IMR-90 (cell line): Measurements from ENCODE around the gene RGL1. TPM values are rescaled to one million over a fixed set of nuclear protein-coding genes. Genes with fewer than 3 reads are reported as not detected.

ENCODE experiments used
- ATAC-seq: fragments of 200-7000 bp; cut with Tn5 transposase; 2 replicates; pipeline ENCODE4 v1.9.1; 2020; ENCODE audit warnings: low read depth, mild to moderate bottlenecking, moderate library complexity
- BruUV-seq: library from RNA; stranded (reverse); fragments of 400-500 nt; replicated peaks from 2 replicates; lab custom pipeline; 2021; lab: Mats Ljungman, UMichigan
- CTCF ChIA-PET: fragments of 300-600 bp; formaldehyde crosslinking; extraction: SDS; loops from one replicate; lab custom pipeline; 2021; ENCODE audit warnings: antibody characterized with exemption; lab: Yijun Ruan, JAX
- POLR2A ChIA-PET: fragments of 300-600 bp; sonication (Branson Sonifier 250); formaldehyde crosslinking; loops from one replicate; lab custom pipeline; 2022; ENCODE audit warnings: antibody characterized with exemption; ENCODE audit not compliant: unreplicated experiment; lab: Charles Lee
- DNase-seq: peaks from one replicate; pipeline ENCODE4 v3.0.0; 2013
- H2AFZ ChIP-seq: replicated peaks from 2 replicates; pipeline ENCODE3; 2013; ENCODE audit warnings: low read length, mild to moderate bottlenecking; ENCODE audit not compliant: poor library complexity
- H2AK5ac ChIP-seq: 2 replicates; pipeline ENCODE4 v1.6.1; 2013; ENCODE audit warnings: low read depth, low read length, inconsistent platforms
- H2AK9ac ChIP-seq: replicated peaks from 2 replicates; pipeline ENCODE3; 2013; ENCODE audit warnings: mild to moderate bottlenecking, low read depth, low read length, moderate library complexity; ENCODE audit not compliant: poor library complexity
- H2BK120ac ChIP-seq: 2 replicates; pipeline ENCODE4 v1.6.1; 2013; ENCODE audit warnings: low read depth, low read length, inconsistent platforms
- H2BK15ac ChIP-seq: 3 replicates; pipeline ENCODE4 v1.6.1; 2013; ENCODE audit warnings: low read depth, low read length, inconsistent platforms
- H2BK20ac ChIP-seq: 2 replicates; pipeline ENCODE4 v1.6.1; 2013; ENCODE audit warnings: low read depth, mild to moderate bottlenecking, inconsistent platforms, low read length, moderate library complexity
- H2BK5ac ChIP-seq: 2 replicates; pipeline ENCODE4 v1.6.1; 2013; ENCODE audit warnings: mild to moderate bottlenecking, low read depth, low read length, inconsistent platforms; ENCODE audit not compliant: poor library complexity, severe bottlenecking
- H3K14ac ChIP-seq: replicated peaks from 2 replicates; pipeline ENCODE4 v1.6.1; 2013; ENCODE audit warnings: low read depth, low read length, inconsistent platforms
- H3K18ac ChIP-seq: 2 replicates; pipeline ENCODE4 v1.6.1; 2013; ENCODE audit warnings: low read depth, low read length, control low read depth
- H3K23ac ChIP-seq: 2 replicates; pipeline ENCODE4 v1.6.1; 2013; ENCODE audit warnings: low read depth, low read length, inconsistent platforms
- H3K27ac ChIP-seq: 2 replicates; pipeline ENCODE4 v1.5.1; 2013; ENCODE audit warnings: mild to moderate bottlenecking, control low read depth, low read length; ENCODE audit not compliant: insufficient read depth
- H3K27me3 ChIP-seq: 2 replicates; pipeline ENCODE4 v1.6.1; 2013; ENCODE audit warnings: low read length; ENCODE audit not compliant: control insufficient read depth, insufficient read depth
- H3K36me3 ChIP-seq: 2 replicates; pipeline ENCODE4 v1.6.1; 2013; ENCODE audit warnings: low read length, mixed read lengths; ENCODE audit not compliant: control insufficient read depth, insufficient read depth
- H3K4ac ChIP-seq: 2 replicates; pipeline ENCODE4 v1.6.1; 2013; ENCODE audit warnings: low read depth, low read length, inconsistent platforms
- H3K4me1 ChIP-seq: 2 replicates; pipeline ENCODE4 v1.6.1; 2013; ENCODE audit warnings: low read length, mixed read lengths; ENCODE audit not compliant: control insufficient read depth, insufficient read depth
- H3K4me2 ChIP-seq: 2 replicates; pipeline ENCODE4 v1.6.1; 2013; ENCODE audit warnings: low read depth, mild to moderate bottlenecking, control low read depth, low read length, moderate library complexity
- H3K4me3 ChIP-seq: 2 replicates; pipeline ENCODE4 v1.5.1; 2013; ENCODE audit warnings: low read depth, mild to moderate bottlenecking, control low read depth, low read length, moderate library complexity; ENCODE audit not compliant: insufficient read depth
- H3K56ac ChIP-seq: 2 replicates; pipeline ENCODE4 v1.6.1; 2013; ENCODE audit warnings: low read length, inconsistent platforms; ENCODE audit not compliant: insufficient read depth; ENCODE audit errors: extremely low read depth
- H3K79me1 ChIP-seq, 2 experiments: 2 replicates each; pipeline ENCODE4 v1.6.1; 2013; ENCODE audit warnings: low read length in 2 of 2, inconsistent platforms in 1 of 2, low read depth in 1 of 2
- H3K9ac ChIP-seq: 2 replicates; pipeline ENCODE4 v1.6.1; 2013; ENCODE audit warnings: low read depth, low read length, control low read depth
- H3K9me1 ChIP-seq: 2 replicates; pipeline ENCODE4 v1.6.1; 2013; ENCODE audit warnings: low read length, inconsistent platforms; ENCODE audit not compliant: insufficient read depth
- H3K9me3 ChIP-seq: 2 replicates; pipeline ENCODE4 v1.6.1; 2013; ENCODE audit warnings: low read length; ENCODE audit not compliant: control insufficient read depth, insufficient read depth
- H4K20me1 ChIP-seq: 2 replicates; pipeline ENCODE4 v1.6.1; 2013; ENCODE audit warnings: low read length, inconsistent platforms; ENCODE audit not compliant: insufficient read depth
- H4K5ac ChIP-seq: 2 replicates; pipeline ENCODE4 v1.6.1; 2013; ENCODE audit warnings: mild to moderate bottlenecking, low read depth, low read length, control low read depth
- H4K8ac ChIP-seq, 2 experiments: 2 replicates each; pipeline ENCODE4 v1.6.1; 2013; ENCODE audit warnings: low read depth in 2 of 2, low read length in 2 of 2, control low read depth in 1 of 2, inconsistent platforms in 1 of 2
- H4K91ac ChIP-seq: 2 replicates; pipeline ENCODE4 v1.6.1; 2013; ENCODE audit warnings: low read depth, low read length, inconsistent platforms; ENCODE audit not compliant: insufficient read depth
- CEBPB ChIP-seq: IDR thresholded peaks from 2 replicates; pipeline ENCODE4 v1.6.1; 2012; ENCODE audit warnings: low read depth, low read length, improper control_type of control experiment
- MAFK ChIP-seq: IDR thresholded peaks from 2 replicates; pipeline ENCODE4 v1.6.1; 2012; ENCODE audit warnings: low read depth, low read length, improper control_type of control experiment
- NFE2L2 ChIP-seq: fragments of 150-350 bp; IDR thresholded peaks from 2 replicates; pipeline ENCODE4 v1.6.1; 2016; ENCODE audit warnings: low read depth, mild to moderate bottlenecking, low read length
- POLR2A ChIP-seq: IDR thresholded peaks from 2 replicates; pipeline ENCODE4 v1.6.1; 2012; ENCODE audit warnings: mild to moderate bottlenecking, low read depth, low read length
- RCOR1 ChIP-seq: IDR thresholded peaks from 2 replicates; pipeline ENCODE4 v1.6.1; 2012; ENCODE audit warnings: mild to moderate bottlenecking, low read length, improper control_type of control experiment; ENCODE audit not compliant: insufficient replicate concordance
- WGBS, 2 experiments: methylation state at CpG; one replicate each; pipeline versions ENCODE4 v1.1.5 to v1.1.7; 2013; ENCODE audit warnings: missing lambda C conversion rate in 2 of 2; ENCODE audit not compliant: insufficient read length in 1 of 2; ENCODE audit errors: extremely low coverage in 2 of 2; 5-methylcytosine and 5-hydroxymethylcytosine counted together
- dilution Hi-C: fragments of 300-500 bp; cut with HindIII; formaldehyde crosslinking; loops from one replicate; pipeline ENCODE4 v1.14.3; 2018; ENCODE audit warnings: low sequenced_read_pairs; ENCODE audit not compliant: unreplicated experiment
- in situ Hi-C: fragments of 300-500 bp; cut with MboI; formaldehyde crosslinking; loops from 3 replicates; pipeline ENCODE4 v1.14.3; 2019; ENCODE audit warnings: low sequenced_read_pairs, inconsistent platforms, mixed read lengths
- intact Hi-C: fragments of 100-400 bp; cut with micrococcal nuclease; formaldehyde crosslinking; loops from 2 replicates; pipeline ENCODE4 v1.10.0; 2022
- polyA plus RNA-seq, 3 experiments: library from polyadenylated mRNA; depleted of rRNA; stranded (reverse); fragments of >200 nt; gene quantifications; 2 replicates each; pipeline ENCODE4 v1.2.3, GENCODE V29; 2012; ENCODE audit warnings: low replicate concordance in 1 of 3
- total RNA-seq: library from RNA; depleted of rRNA; stranded (reverse); fragments of >200 nt; gene quantifications from 2 replicates; pipeline ENCODE4 v1.2.3, GENCODE V29; 2012

The RGL1 gene
- total and polyA plus RNA-seq, 2 of the 4 experiments (the other 2 are of a cell fraction), result 4.7 to 7.5 TPM

- no peak for ATAC-seq
- Histone ChIP-seq H3K9me1 (no peaks in the 10 kb centered on the region), H3K9ac (no peak overlapping the region), H4K20me1 (peaks cover 5% of the 10 kb centered on the region; the same call in 1 of the 2 replicates), H3K4me1 (peaks cover 5% of the 10 kb centered on the region), H2AFZ (no peak overlapping the region), H3K9me3 (no peaks in the 10 kb centered on the region; the same call in 1 of the 2 replicates), H2AK9ac (no peak overlapping the region), H2BK5ac (no peak overlapping the region), H3K56ac (no peak overlapping the region), H3K36me3 (no peaks in the 10 kb centered on the region), H3K14ac (no peak overlapping the region), H3K23ac (no peak overlapping the region), H2BK15ac (no peak overlapping the region), H3K18ac (no peak overlapping the region), H3K79me1 (no peaks in the 10 kb centered on the region), H4K5ac (no peak overlapping the region), H2BK20ac (no peak overlapping the region), H4K8ac (no peak overlapping the region), H3K4me2 (no peak overlapping the region), H3K4me3 (no peak overlapping the region), H4K91ac (no peak overlapping the region), H3K4ac (no peak overlapping the region), H3K27me3 (no peaks in the 10 kb centered on the region), H2AK5ac (no peak overlapping the region), H2BK120ac (no peak overlapping the region), H3K27ac (no peak overlapping the region)
- POLR2A ChIA-PET, result no interaction called here
- TF ChIP-seq MAFK, result no peak
- TF ChIP-seq CEBPB, result no peak
- no peak for TF ChIP-seq POLR2A
- TF ChIP-seq RCOR1, result no peak
- no peak for TF ChIP-seq NFE2L2
- DNase-seq, result no peak
- BruUV-seq, result no TSS peak
- intact Hi-C loops, result no loop called here
- WGBS, 2 experiments, result no CpG with 5 or more reads among the region's 2 CpGs
- CTCF ChIA-PET, result no interaction called here
- in situ Hi-C loops, result no loop called here
- dilution Hi-C loops, result no loop called here
These were observed 24.2 kb upstream of the RGL1 start for GRCh38 chr1:183780757-183781156.
